Uterus (tissue), 2 donors: ENCODE data around the gene RBFOX1.

Experiments used
- CTCF ChIP-seq, 4 experiments: fragments of 200-600 bp in 2 of 4; fragments of 450-650 bp in 2 of 4; sonication (generic) in 2 of 4; IDR thresholded peaks; one replicate each; pipeline ENCODE4 v1.5.1; 2016 to 2019; ENCODE audit warnings: antibody characterized with exemption in 4 of 4, mild to moderate bottlenecking in 2 of 4, moderate library complexity in 1 of 4
- POLR2A ChIP-seq, 2 donors: fragments of 450-650 bp; IDR thresholded peaks; one replicate each; pipeline ENCODE4 v1.6.1; 2016; ENCODE audit warnings: antibody characterized with exemption in 2 of 2, mild to moderate bottlenecking in 1 of 2, moderate library complexity in 1 of 2

DNA sequence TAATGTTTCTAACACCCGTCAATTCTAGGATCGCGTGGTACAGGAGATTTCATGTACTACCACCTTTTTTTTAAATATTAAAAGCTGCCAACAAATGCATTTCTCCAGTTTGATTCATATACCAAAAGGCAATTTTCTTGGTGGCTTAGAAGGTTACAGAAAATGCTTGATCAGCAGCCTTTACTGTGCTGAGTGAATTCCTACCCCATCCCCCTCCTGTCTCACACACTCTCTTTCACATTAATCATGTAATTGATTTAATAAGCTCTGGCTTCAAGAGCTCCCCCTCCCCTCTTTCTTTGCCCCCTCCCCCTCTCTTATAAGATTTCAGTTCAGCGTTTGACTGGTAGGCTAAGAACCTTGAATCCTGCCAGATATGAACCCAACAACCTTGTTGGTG, 110.5 kb downstream of the RBFOX1 start:
- no peak for TF ChIP-seq CTCF (IDR thresholded peaks at IDR 0.05)
- TF ChIP-seq POLR2A (IDR thresholded peaks at IDR 0.05), result no peak
